Prostate gland (tissue), 2 donors: ENCODE data around the gene CST3. TPM values are rescaled to one million over a fixed set of nuclear protein-coding genes. Genes with fewer than 3 reads are reported as not detected.

Experiments
- DNase-seq: peaks from one replicate; pipeline ENCODE4 v3.0.0-alpha.2; 2019; ENCODE audit warnings: low spot score
- H3K27ac ChIP-seq, 2 donors: fragments of 200-600 bp; sonication (generic); 2 replicates each; pipeline ENCODE4 v1.5.1; 2017 to 2019
- H3K27me3 ChIP-seq: fragments of 200-600 bp; sonication (generic); replicated peaks from 2 replicates; pipeline ENCODE4 v1.5.1; 2019; ENCODE audit not compliant: insufficient read depth
- H3K36me3 ChIP-seq, 2 donors: fragments of 200-600 bp; sonication (generic); 1 replicate in 1 of 2; 2 replicates in 1 of 2; pipeline versions ENCODE4 v1.5.1 to v1.8.1; 2017 to 2019
- H3K4me1 ChIP-seq: fragments of 200-600 bp; sonication (generic); replicated peaks from 2 replicates; pipeline ENCODE4 v1.5.1; 2019
- H3K4me3 ChIP-seq, 2 donors: fragments of 200-600 bp; sonication (generic); 2 replicates each; pipeline ENCODE4 v1.5.1; 2017 to 2019
- H3K9me3 ChIP-seq: fragments of 200-600 bp; sonication (generic); 2 replicates; pipeline ENCODE4 v1.5.1; 2017
- CTCF ChIP-seq, 4 experiments: fragments of 200-600 bp in 2 of 4; fragments of 450-650 bp in 2 of 4; sonication (generic) in 2 of 4; IDR thresholded peaks; 1 replicate in 3 of 4; 2 replicates in 1 of 4; pipeline ENCODE4 v1.5.1; 2016 to 2019; ENCODE audit warnings: antibody characterized with exemption in 4 of 4, mild to moderate bottlenecking in 2 of 4, moderate library complexity in 2 of 4
- POLR2A ChIP-seq: fragments of 450-650 bp; IDR thresholded peaks from one replicate; pipeline ENCODE4 v1.6.1; 2016; ENCODE audit warnings: antibody characterized with exemption, mild to moderate bottlenecking
- POLR2AphosphoS5 ChIP-seq: sonication (generic); formaldehyde crosslinking; IDR thresholded peaks from one replicate; pipeline ENCODE4 v1.6.1; 2017; ENCODE audit warnings: antibody characterized with exemption
- WGBS: methylation state at CpG from one replicate; pipeline ENCODE4 v1.1.5; 2018; 5-methylcytosine and 5-hydroxymethylcytosine counted together
- intact Hi-C: fragments of 100-400 bp; cut with DNase I; formaldehyde crosslinking; loops from one replicate; pipeline ENCODE4 v1.14.2; 2022
- total RNA-seq, 2 donors: library from RNA; depleted of rRNA; stranded (reverse); fragments of >200 nt; gene quantifications; one replicate each; pipeline ENCODE4 v1.1.0, GENCODE V29; 2016

Gene CST3
- total RNA-seq, 2 donors from 2014 or later = 1,170 to 3,384 TPM

DNA sequence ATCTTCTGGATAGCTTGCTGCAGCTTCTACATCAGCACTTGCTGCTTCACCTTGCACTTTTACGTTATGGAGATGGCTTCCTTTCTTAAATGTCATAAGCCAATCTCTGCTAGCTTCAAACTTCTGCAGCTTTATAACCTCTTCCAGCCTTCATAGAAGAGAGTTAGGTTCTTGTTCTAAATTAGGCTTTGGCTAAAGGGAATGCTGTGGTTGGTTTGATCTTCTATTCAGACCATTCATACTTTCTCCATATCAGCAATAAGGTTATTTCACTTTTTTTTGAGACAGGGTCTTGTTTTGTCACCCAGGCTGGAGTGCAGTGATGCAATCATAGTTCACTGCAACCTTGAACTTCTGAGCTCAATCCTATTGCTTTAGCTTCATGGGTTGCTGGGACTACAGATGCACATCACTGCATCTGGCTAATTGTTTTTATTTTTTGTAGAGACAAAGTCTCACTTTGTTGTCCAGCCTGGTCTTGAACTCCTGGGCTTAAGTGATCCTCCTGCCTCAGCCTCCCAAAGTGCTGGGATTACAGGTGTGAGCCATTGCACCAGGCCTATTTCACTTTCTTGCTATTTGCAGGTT lies 12.2 kb upstream of the CST3 start:
- Histone ChIP-seq H3K27ac (no peak overlapping the region), H3K27me3 (no peaks in the 10 kb centered on the region), H3K36me3 (no peaks in the 10 kb centered on the region), H3K4me3 (no peak overlapping the region), H3K4me1 (no peaks in the 10 kb centered on the region), H3K9me3 (no peaks in the 10 kb centered on the region)
- no peak for DNase-seq
- WGBS = 89% methylated on average over 1 of the region's 1 CpG
- intact Hi-C loops = no loop called here
- TF ChIP-seq CTCF (IDR thresholded peaks at IDR 0.05) (no peak), POLR2A (no peak), POLR2AphosphoS5 (no peak)

GRCh38 chr20:23649242-23649641 lies 11.5 kb upstream of the CST3 start:
- Histone ChIP-seq H3K27me3 (no peaks in the 10 kb centered on the region), H3K9me3 (no peaks in the 10 kb centered on the region), H3K4me1 (no peaks in the 10 kb centered on the region), H3K4me3 (no peak overlapping the region), H3K36me3 (no peaks in the 10 kb centered on the region), H3K27ac (no peak overlapping the region)
- 90% methylated on average over 2 of the region's 2 CpGs for WGBS
- intact Hi-C loops = no loop called here
- no peak for DNase-seq
- TF ChIP-seq POLR2A (no peak), CTCF (IDR thresholded peaks at IDR 0.05) (no peak), POLR2AphosphoS5 (no peak)

GRCh38 chr20:23647346-23647745 lies 9.6 kb upstream of the CST3 start:
- Histone ChIP-seq H3K4me1 (no peaks in the 10 kb centered on the region), H3K27ac (no peak overlapping the region), H3K4me3 (no peak overlapping the region), H3K9me3 (no peaks in the 10 kb centered on the region), H3K27me3 (no peaks in the 10 kb centered on the region), H3K36me3 (no peaks in the 10 kb centered on the region)
- TF ChIP-seq POLR2A (no peak), CTCF (IDR thresholded peaks at IDR 0.05) (no peak), POLR2AphosphoS5 (no peak)
- DNase-seq = no peak
- 92% methylated on average over 2 of the region's 2 CpGs for WGBS
- intact Hi-C loops = no loop called here

DNA sequence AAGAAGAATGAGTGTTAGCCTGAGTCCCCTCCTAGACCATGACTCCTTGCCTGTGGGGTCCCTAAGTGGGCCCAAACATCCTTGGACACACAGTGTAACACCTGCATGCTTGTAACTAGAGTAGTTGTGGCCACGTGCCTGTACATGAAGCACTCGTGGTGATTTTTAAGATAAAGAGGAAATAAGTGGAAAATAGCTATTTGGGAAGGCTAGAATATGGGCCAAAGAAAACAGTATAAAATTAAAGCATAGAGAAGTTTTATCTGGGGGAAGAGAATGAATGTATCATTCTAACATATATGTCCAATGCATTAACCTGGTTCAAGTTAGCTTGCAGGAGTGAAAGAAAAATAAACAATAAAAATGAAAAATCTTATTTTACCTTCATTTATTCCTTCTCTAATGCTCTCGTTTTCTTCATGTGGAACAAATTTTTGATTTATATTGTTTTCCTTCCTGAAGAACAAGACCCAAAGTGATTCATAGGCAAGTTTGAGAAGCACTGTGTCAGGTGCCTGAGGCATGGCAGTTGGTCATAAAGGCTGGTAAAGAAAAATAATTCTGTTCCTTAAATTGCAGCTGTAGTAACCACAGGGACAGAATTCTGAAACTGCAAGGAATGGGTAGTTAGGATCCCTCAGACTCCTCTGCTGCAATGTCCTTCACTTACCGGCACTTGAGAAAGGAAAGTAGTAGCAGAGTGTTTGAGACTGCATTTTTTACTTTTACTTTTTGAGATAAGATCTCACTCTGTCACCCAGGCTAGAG lies 8.5 kb upstream of the CST3 start:
- no peaks in the 10 kb centered on the region for H3K36me3 ChIP-seq
- no peaks in the 10 kb centered on the region for H3K4me1 ChIP-seq
- H3K27me3 ChIP-seq = no peaks in the 10 kb centered on the region
- 19% methylated on average over 4 of the region's 4 CpGs for WGBS
- no peak overlapping the region for H3K27ac ChIP-seq
- H3K9me3 ChIP-seq = no peaks in the 10 kb centered on the region
- intact Hi-C loops = no loop called here
- H3K4me3 ChIP-seq = no peak overlapping the region
- TF ChIP-seq POLR2A = no peak
- TF ChIP-seq POLR2AphosphoS5 = no peak
- TF ChIP-seq CTCF (IDR thresholded peaks at IDR 0.05) = no peak
- no peak for DNase-seq

GRCh38 chr20:23645575-23645974 lies 7.8 kb upstream of the CST3 start:
- no peak for DNase-seq
- WGBS = 100% methylated on average over 1 of the region's 1 CpG

More at GRCh38 chr20:23645575-23645974, 7.8 kb upstream of the CST3 start:
- Histone ChIP-seq H3K27me3 (no peaks in the 10 kb centered on the region), H3K4me1 (no peaks in the 10 kb centered on the region), H3K9me3 (no peaks in the 10 kb centered on the region), H3K36me3 (no peaks in the 10 kb centered on the region), H3K4me3 (no peak overlapping the region), H3K27ac (no peak overlapping the region)
- intact Hi-C loops = no loop called here
- TF ChIP-seq POLR2A (no peak), POLR2AphosphoS5 (no peak), CTCF (IDR thresholded peaks at IDR 0.05) (no peak)
